ENCODE measurements around the gene SHD. TPM values are rescaled to one million over a fixed set of nuclear protein-coding genes. Genes with fewer than 3 reads are reported as not detected.

SHD gene
- total and polyA plus RNA-seq, 9 of the 15 experiments (the other 6 are each of a cell fraction or from before 2014, with no cell fraction given): 0.05 to 0.62 (median 0.15) TPM; not detected in 5

- TF ChIP-seq ZBTB11 (CRISPR knock-in tag; IDR thresholded peaks at IDR 0.05): no peak
- TF ChIP-seq HDAC2 (IDR thresholded peaks at IDR 0.05): peak; percentile 61; the same call in 1 of the 2 replicates
- peak; percentile 48; the same call in 1 of the 2 replicates for TF ChIP-seq ATF7 (IDR thresholded peaks at IDR 0.05)
- no peak for TF ChIP-seq GATA2 (CRISPR knock-in tag; IDR thresholded peaks at IDR 0.05)
- TF ChIP-seq GATAD2B (IDR thresholded peaks at IDR 0.05; ENCODE audit: borderline replicate concordance): no peak
- TF ChIP-seq RBM25 (IDR thresholded peaks at IDR 0.05; ENCODE audit: low read depth, low read length, severe bottlenecking): peak; percentile 59
- TF ChIP-seq KDM1A (IDR thresholded peaks at IDR 0.05): peak in 1 of 2 experiments; percentile 44; a peak in 1 of 4 replicates
- 0 out of 2 replicates have a peak, but pooled peaks have one; percentile 27 for TF ChIP-seq TFAP4 (CRISPR knock-in tag; IDR thresholded peaks at IDR 0.05; ENCODE audit: borderline replicate concordance)
- peak; percentile 38; the same call in 1 of the 2 replicates for TF ChIP-seq SMARCA4 (IDR thresholded peaks at IDR 0.05)
- TF ChIP-seq ZBTB8A (IDR thresholded peaks at IDR 0.05; ENCODE audit: partially characterized antibody): no peak
- peak; percentile 68 for TF ChIP-seq ZFP36 (IDR thresholded peaks at IDR 0.05; ENCODE audit: low read depth, low read length, partially characterized antibody)
- TF ChIP-seq ATF4 (CRISPR knock-in tag; IDR thresholded peaks at IDR 0.05): no peak
- no peak for TF ChIP-seq ZC3H11A (IDR thresholded peaks at IDR 0.05; ENCODE audit: low read depth, low read length)
- TF ChIP-seq KDM2B (CRISPR knock-in tag; IDR thresholded peaks at IDR 0.05): no peak
These were observed 9.2 kb downstream of the SHD start (continued) for GRCh38 chr19:4288091-4288777.
